ENCODE measurements around the gene GEMIN2.

DNA sequence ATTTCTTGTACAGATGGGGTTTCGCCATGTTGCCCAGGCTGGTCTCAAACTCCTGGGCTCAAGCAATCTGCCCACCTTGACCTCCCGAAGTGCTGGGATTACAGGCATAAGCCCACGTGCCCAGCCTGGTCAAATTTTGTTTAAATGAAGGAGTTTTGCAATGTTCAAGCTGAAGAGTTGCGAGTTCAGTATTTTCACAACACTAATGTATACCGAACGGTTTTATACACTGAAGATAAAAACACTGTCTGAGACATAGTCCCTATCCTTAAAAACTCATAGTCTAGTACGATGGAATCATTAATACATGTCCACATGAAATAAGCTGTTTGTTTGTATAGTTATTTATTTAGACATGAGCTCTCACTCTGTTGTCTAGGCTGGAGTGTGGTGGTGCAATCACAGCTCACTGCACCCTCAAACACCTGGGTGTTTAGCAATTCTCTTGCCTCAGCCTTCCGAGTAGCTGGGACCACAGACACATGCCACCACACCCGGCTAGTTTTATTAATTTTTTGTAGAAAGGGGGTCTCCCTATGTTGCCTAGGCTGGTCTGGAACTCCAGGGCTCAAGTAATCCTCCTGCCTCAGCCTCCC is 40.6 kb downstream of the GEMIN2 start:
- TF ChIP-seq CTCF (IDR thresholded peaks at IDR 0.05; ENCODE audit: low read length) (no peak), EZH2 (IDR thresholded peaks at IDR 0.05; ENCODE audit: borderline replicate concordance, low read length) (no peak)

Data from OCI-LY1 (cell line).